HG03460 (cell line): ENCODE data around the gene FLRT1.
"Not testable (repeated sequence)": the region's sequence is repeated elsewhere in the genome, so short reads cannot be mapped to it uniquely, and the experiment has no call there.

Source experiments
- ATAC-seq: cut with Tn5 transposase; IDR thresholded peaks from one replicate; pipeline ENCODE4 v1.9.1; 2021; ENCODE audit not compliant: unreplicated experiment

FLRT1 gene

DNA sequence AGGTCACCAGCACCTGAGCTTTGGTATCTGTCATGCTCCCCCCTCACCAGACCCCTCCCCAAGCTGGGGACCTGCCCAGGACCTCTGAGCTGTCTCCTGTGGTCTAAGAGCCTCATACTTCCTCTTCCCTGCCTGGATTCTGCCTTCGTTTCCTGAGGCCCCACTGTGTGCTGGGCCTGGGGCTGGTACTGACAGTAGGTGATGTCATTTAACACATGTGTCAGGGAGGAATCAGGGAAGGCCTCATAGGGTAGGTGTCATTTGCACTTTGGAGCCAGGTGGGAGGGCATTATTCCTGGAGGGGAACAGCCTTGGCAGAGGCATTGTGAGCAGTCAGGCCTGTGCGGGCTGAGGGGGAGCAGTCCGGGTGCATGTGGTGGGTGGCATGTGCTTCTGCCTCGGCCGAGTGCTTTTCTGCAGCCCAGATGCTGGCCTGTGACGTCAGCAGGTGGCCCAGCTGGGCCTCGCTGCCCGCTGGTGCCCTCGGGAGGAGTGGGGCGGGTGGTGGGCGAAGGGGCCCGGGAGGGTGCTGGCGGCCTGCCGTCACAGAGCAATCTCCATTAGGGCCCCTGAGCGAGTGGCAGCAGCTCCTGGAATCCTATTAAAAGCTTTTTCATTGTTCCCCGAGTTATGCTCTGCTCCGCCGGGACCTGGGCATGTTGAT is 9.1 kb downstream of the FLRT1 start:
- ATAC-seq = no peak

DNA sequence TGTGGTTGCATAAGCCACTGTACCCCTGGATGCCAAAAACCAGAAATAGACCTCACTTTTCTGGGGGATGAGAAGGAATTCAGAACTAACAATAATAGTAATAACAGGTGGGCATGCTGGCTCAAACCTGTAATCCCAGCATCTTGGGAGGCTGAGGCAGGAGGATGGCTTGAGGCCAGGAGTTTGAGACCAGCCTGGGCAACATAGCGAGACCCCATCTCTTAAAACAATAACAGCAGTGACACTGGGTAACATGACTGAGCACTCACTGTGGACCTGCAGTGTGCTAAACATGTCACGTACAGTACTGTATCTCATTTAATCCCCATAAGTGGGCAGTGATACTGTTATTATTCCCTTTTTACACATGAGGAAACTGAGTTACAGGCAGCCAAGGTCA is 10.0 kb downstream of the FLRT1 start:
- ATAC-seq = no peak

DNA sequence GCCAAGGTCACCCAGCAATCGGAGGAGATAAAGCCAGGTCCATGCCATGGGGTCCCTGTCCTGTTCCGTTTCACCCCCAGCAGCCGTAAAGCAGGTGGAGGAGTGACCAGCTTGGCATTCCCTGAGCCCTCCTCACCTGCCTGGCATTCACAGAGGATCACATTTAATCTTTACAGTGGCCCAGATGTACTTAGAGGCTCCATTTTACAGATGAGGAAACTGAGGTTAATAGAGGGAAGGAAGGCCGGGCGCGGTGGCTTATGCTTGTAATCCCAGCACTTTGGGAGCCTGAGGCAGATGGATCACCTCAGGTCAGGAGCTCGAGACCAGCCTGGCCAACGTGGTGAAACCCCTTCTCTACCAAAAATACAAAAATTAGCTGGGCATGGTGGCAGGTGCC is 11.6 kb downstream of the FLRT1 start:
- not testable (repeated sequence) for ATAC-seq

DNA sequence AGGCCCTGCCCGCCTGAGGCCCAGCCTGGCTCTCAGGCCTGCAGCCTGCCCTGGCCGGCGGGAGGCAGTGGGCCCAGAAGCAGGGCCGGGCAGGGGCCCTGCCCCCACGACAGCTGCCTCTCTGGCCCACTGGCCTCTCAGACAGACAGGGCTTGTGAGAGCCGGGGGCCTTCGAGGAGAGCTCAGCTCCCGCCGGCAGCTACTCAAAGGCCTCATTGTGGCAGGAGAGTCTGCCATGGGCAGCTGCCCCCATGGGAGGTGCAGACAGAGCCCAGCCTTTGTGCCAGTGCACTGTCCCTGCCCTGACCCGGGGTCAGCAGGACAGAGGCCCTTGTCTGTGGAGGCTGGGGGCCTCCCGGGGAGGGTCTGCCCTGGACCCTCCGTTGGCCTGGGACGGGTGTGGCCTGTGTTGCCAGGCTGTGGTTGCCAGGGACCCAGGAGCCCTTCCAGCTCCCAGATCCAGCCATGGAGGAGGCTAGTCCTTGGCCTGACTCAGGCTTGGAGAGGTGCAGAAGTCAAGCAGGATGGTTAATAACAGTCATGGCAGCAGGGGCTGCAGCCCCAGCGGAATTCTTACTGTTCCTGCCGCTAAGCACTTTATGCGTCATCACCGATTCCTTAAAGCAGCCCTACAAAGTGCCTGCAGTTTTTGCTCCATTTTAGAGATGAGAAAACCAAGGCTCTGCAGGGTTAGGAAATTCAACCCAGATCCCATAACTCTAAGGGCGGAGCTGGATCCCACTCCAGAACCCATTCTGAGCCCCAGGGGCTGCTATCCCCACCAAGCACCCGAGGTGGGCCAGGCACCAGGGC is 12.5 kb downstream of the FLRT1 start:
- no peak for ATAC-seq

DNA sequence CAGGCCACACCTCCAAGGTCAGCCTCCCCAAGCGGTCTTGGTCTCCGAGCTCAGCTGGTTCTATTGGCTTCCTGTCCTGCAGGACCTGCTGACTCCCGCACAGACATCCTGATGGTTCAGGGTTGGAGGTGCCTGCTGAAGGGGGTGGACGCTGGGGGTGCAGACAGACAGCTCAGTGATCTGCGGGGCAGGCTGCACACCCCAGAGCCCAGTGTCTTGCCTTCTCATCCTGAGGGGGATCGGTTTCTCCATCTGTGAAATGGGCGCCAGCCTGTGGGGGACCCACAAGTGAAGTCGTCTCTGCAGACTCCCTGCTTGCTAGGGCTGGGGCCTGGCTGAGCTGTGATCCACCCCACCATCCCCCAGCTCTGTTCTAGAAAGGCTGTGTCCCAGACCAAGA is 13.8 kb downstream of the FLRT1 start:
- no peak for ATAC-seq

DNA sequence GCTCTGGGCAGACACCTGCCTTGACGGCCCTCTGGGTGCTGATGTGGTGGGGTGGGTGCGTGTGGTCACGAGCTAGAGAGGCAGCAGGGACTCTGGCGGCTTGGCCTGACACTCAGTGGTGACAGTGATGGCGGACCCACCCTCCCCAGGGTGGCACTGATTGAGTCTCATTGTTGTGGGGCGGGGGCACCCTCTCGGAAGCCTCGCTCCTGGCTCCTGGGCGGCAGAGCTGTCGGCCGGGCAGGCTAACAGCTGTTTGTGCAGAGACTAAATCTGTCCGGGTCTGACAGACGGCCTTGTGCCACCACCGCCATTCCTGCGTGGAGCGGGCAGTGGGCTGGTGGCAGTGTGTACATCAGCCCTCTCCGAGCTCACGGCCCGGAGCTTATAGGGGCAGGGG is 15.6 kb downstream of the FLRT1 start:
- ATAC-seq = no peak

DNA sequence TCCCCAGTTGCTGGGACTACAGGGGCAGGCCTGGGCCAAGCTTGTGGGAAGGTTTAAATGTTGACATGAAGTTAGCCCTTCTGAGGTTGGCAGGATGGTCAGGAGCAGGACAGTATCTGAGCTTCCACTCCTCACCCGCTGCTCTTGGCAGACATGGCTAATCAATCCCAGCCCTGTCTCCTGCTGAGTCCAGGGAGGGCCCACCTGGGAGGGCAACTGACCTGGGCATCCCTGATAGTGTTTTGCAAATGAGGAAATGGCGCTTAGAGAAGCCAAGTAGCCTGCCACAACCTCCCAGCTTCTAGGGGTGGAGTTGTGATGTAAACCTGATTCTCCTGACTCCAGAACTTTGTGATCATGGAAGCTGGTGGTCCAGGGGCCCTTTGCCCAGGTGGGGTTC is 16.7 kb downstream of the FLRT1 start:
- ATAC-seq = no peak

DNA sequence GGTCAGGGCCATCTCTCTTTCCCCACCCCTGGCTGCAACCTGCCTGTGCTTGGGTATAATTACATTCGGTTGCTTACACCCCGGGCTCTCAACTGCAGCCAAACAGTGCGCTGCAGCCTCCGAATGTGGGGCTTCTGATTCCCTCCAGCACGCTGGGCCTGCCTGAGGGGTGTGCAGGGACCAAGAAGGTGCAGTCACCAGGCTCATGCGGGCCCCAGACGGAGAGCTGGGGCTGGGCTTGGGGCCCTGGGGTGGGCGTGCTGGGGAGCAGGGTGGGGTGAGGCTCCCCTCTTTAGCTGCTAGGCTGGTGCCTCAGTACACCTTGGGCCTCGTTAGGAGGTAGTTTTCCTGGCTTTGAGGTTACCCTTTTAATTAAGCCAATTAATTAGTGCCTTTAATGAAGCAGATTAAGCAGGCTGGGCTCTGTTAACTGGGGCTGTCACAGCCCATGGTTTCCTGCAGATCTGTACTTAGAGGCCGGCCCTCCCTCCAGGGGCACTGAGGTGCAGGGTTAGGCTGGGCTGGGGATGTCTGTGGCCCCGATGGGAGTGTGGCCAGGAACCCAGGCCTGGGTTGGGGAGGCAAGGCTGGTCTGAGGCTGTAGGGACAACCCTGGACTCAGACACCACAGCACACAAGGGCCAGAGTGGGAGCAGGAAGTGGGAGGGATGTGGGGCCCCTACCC is 17.3 kb downstream of the FLRT1 start:
- no peak for ATAC-seq

DNA sequence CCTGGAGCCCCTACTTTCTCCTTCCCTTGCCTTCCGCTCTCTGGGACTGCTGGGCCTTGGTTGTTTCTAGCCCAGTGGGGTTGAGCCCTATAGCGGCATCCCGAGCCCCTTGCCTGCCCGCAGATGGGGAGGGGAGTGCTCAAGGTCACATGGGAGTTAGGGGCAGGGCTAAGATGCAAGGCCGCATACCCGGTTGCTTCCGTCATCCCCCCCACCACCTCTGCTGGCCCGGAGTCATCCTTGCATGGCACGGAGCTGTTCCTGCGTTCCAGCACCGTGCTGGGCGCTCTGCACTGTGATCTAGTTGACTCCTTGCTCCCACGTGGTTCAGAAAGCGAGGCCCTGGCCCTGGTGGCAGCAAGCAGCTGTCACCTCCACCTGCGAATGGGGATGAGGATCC is 18.0 kb downstream of the FLRT1 start:
- ATAC-seq = no peak

DNA sequence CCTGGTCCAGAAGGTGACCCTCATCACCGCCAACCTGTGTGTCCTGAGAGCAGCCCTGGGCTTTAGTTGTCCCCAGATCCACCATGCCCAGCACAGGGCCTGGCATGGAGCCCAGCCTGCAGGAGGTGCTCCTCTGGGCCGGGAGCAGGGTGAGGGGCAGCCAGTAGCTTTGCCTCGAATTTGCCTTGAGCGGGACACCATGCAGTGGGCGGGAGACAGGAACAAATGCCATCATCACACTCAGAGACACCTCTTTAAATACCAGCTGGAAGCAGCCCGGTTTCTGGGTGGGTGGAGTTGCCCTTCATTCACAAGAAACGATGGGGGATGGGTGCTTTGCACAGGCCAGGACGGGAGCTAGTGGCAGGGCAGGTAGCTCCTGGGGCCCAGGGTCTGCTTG is 19.3 kb downstream of the FLRT1 start:
- ATAC-seq = no peak

DNA sequence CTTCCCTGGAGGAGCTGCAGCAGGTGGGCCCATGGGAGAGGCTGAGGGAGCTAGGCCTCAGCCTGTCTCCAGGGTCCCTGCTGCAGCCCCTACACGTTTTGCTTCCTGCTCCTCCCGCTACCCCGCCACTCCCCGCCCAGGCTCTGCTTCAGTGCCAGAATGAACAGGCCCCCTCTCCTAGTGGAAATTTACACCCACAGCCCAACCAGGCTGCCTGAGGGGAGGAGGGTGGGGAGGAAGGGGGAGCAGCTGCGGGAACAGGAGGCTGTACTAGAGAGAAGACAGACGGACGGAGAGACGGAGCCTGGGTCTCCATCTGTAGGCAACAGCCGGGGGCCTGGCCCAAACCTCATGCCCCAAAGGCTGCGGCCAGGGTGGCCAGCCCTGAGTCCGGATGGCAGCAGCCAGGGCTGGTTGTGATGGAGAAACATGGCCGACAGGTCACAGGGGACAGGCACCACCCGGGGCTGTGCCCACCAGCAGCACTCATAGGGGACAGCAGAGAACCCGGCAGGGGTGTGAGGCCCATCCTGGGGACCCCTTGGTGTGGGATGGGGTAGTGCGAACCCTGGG is 20.6 kb downstream of the FLRT1 start:
- no peak for ATAC-seq

DNA sequence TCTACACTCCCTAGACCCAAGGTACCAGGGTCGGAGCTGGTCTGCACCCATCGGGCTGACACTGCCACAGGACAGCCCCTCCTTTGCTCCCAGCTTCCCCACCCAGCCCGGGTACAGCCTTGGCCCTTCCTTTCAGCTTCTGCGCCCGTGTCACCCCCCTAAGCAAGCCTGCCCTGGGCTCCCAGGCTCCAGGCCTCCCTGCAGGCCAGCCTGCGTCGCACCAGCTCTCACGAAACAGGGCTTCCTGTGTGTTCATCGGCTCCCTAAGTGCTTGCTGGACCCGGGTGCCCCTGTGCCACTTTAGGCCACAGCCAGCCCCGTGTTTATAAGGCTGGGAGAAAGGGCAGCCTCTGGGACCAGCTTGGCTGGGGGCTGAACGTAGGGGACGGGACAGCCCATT is 21.1 kb downstream of the FLRT1 start:
- ATAC-seq = no peak

DNA sequence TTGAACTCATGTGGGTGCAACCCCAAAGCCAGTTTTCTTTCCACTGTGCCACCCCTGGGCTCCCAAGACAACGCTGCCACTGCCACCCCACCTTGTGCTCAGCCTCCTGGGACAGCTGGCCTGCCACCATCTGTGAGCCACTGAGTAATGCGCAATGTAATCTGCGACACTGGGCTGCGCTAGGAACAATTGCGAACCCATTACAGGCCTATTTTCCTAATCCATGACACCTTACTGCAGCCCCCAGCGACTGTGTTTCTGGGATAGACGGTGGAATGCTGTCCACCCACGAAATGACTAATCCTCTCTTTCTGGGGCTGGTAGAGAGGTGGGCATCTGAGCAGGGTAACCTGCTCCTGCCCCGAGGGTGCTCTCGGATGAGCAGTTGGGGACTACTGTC is 22.2 kb downstream of the FLRT1 start:
- no peak for ATAC-seq

DNA sequence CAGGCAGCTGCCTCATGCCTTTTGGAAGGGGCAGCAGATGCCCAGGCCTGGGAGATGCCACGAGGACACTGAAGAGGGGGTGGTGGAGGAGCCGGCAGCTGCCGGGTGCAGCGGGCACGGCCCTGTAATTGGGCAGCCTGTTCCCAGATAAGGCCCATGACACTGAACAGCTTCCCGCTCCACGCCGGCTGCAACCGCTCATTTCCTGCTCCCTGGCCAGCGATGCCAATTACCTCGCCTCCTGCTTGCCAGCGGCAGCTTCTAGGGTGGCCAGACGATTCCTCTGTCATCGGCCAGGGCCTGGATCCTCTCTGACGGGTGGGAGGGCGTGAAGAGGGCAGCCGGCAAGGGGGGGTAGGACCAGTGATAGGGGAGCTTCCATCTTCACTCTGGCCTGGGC is 22.8 kb downstream of the FLRT1 start:
- ATAC-seq = no peak

DNA sequence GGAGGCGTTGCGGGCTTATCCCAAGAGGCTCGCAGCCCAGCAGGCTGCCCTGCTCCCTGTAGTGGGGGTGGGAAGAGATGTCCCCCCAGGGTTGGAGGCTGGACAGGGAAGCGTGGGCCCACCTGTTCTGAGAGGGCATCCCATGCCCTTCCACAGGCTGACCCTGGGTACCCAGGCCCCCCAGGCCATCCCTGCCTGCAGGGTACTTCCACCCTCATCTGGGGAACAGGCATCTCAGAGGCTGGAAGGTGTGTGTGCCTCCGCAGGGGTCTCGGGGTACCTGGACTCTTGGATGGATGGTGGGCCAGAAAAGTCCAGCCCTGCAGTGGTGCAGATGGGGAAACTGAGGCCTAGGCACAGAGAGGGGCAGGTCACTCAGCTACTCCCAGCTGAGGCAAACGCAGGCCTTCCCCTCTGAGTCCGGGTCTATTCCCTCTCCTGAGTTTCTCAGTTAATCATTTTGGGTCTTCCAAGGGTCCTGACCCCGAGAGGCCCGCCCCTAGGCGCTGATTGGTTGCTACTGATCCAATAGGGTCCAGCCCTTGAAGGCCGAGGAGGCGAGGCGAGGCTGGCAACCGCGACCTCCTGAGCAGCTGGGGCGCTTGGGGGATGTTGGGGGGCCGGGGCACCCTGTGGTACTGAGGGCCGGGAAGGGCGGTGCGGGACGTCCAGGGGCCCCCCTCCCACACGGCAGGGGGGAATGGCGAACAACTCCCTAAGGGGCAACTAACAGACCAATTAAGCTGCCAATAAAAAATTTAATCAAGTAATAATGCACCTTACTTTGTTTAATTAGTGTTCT is 23.8 kb downstream of the FLRT1 start:
- no peak for ATAC-seq

DNA sequence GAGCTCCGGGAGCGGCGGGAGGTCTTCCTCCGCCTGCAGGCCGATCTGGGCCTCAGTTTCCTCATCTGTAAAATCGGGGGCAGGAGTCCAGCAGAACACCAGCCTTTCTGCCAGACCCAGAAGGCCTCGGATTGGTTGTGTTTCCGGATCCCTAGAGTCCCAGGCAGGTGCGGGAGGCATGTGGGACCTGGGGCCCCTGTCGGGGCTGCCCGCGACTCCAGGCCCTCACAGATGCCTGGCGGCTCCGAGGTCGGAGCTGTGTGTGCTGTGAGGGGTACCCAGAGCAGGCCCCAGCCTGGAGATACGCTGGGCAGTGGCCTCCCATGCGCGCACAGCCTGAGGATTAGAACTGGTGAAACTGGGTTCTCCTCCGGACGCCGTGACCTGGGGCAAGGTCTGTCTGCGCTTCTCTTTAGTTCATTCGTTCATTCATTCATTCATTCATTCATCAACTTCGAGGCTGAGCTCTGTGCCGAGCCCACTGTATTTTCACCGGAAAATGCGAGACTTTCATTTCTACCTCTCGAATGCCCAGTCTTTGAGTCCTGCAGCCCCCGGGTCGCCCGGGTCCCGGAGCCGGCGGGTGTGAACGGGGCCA is 24.6 kb downstream of the FLRT1 start:
- no peak for ATAC-seq

DNA sequence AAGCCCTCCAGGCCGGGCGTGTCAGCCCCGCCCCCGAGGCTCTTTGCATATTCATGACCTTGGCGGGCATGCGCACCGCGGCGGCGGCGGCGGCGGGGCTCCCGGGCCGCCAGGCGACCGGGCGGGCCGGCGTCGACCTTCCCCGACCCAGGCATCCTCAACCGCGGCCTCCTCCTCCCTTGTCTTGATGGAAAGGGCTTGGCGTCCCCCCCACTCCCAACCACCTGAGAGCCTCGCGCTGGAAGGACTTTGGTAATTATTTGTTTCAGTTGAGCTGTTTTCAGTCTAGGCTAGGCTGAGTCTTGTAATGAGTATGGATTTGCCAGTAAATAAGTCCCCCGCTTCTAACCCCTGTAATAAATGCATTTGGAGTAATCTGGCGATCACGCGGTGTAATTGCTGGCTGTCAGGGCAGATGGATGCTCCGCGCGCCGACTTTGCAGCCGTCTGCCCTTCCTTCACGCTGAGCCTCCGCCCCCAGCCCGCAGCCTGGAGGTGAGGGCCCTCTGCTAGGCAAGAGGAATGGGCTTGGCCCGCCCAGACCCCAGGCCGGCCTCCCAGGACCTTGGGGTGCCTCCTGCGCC is 25.2 kb downstream of the FLRT1 start:
- no peak for ATAC-seq

DNA sequence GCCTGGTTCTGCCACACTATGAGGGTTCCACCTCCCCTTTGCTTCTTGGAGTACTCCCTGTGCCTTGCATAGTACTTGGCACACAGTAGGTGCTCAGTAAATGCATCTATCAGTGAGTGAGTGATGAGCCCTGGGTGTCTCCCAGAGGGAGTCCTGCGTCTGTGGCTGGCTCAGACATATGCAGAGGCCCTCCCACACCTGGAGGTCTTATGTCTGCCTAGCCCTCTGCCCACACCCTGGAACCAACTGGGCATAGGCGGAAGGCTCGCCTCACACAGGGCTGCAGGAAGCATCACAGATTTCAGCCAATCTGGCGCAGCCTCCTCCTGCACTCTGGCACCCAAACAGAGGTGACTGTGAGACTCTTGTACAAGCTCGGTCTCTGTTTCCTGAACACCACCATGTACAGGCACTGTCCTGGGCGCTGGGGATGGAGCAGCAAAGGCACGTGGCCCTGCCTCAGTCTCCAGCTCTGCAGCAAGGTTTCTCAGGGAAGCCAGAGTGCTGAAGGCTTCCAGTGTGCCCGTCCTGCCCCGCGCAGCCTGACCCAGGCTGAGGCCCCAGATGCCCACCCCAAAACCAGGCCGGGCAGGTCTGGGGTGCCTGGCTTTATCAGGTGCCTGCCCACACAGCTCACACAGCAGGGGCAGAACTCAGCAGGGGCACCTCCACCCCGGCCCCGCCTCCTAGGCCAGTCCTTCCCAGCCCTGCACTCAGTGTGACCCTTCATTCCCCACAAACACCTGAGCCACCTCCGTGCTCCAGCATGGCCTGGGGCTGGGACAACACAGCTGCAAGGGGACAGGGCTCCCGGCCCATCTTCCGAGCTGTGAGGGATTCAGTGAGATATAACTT is 26.7 kb downstream of the FLRT1 start:
- no peak for ATAC-seq

DNA sequence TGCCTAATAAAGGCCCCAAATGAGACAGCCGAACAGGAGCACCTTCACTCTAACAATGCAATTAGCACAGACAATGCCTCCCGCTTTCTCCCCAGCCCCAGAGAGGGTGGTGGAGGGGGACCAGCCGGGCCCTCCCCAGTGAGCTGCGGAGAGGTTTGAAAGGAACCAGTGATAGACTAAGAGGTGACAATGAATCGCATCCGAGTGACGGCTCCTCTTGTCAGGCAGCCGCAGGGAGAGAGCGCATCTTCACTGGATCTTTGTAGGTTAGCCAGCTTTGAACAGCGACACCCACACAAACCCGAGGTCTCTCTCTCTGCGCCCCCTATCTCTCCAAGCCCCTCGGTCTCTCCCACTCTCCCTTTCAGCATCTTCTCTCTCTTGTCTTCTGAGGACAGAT is 28.0 kb downstream of the FLRT1 start:
- no peak for ATAC-seq
